NCI-H345 treated with DMSO at 0.1 percent for 48 hours (cell line): Measurements from ENCODE around the gene ANKRD10.
"Not testable (repeated sequence)": the region's sequence is repeated elsewhere in the genome, so short reads cannot be mapped to it uniquely, and the experiment has no call there.

Experiments used
- DNase-seq: peaks from one replicate; lab custom pipeline; 2025; ENCODE audit not compliant: unreplicated experiment; lab: John Stamatoyannopoulos, UW

The ANKRD10 gene

GRCh38 chr13:110867380-110867779 lies 47.5 kb downstream of the ANKRD10 start:
- no peak for DNase-seq

- no peak for DNase-seq
These were observed 48.2 kb downstream of the ANKRD10 start for GRCh38 chr13:110866491-110867170.

DNA sequence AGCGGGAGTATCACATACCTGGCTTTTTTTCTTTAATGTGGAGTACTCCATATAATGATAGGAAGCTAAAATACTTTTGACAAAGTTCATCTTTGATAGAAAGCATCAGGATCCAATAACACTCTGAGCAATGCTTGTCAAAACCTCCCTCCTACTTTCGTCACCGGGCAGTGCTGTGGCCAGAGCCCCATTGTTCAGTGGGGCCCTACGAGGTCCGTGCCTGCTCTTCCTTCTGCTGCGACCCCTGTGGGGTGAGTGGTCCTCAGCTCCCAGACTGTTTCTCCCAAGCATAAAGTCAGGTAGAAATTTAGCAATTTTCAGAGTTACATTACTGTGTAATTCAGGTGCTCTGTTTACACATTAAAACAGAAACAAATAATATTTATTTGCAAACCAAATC lies 51.2 kb downstream of the ANKRD10 start:
- DNase-seq, result no peak

GRCh38 chr13:110860983-110861382 lies 53.9 kb downstream of the ANKRD10 start:
- no peak for DNase-seq

DNA sequence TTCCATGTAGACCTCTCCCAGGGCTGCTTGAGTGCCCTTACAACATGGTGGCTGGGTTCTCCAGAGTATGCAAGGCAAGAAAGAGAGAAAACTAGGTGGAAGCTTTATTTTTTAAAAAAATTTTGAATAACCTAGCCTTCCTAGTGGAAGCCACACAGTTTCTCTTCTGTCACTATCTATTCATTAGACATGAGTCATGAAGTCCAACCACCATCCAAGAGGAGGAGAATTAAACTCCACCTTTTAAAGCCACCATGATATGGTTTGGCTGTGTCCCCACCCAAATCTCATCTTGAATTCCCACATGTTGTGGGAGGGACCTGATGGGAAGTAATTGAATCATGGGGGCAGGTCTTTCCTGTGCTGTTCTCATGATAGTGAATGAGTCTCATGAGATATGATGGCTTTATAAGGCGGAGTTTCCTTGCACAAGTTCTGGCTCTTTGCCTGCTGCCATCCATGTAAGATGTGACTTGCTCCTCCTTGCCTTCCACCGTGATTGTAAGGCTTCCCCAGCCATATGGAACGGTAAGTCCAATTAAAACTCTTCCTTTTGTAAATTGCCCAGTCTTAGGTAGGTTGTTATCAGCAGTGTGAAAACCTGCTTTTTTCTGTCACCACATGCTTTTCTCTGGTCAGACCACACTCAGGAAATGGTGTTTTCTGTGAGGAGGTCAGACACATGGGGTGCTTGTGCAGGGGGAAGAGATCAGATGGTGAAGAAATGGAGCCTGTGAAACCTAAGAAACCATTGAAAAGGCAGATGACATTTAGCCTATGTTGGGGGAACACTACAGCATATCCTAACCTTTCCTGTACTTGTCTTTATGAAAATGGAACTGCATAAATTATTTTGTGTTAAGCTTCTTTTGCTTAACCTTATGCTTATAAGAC lies 57.7 kb downstream of the ANKRD10 start:
- no peak for DNase-seq

DNA sequence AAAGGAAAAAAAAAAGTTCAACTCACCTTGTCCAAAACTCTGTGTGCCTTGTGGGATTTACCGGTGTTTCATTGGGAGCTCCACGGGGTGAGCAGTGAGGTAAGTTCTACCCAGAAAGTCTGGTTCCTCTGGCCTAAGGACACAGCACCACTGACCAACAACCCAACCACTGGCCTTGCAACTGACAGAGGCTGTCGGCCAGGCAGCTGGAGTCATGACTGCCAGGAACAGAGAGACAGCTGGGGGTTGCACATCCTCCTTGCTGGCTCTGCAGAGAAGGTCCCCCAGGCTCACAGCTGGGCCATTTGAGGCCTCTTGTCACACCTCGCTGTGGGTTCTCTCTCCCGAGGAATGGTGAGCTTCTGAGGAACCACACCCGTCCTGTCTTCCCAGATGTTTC lies 59.5 kb downstream of the ANKRD10 start:
- DNase-seq, result no peak

DNA sequence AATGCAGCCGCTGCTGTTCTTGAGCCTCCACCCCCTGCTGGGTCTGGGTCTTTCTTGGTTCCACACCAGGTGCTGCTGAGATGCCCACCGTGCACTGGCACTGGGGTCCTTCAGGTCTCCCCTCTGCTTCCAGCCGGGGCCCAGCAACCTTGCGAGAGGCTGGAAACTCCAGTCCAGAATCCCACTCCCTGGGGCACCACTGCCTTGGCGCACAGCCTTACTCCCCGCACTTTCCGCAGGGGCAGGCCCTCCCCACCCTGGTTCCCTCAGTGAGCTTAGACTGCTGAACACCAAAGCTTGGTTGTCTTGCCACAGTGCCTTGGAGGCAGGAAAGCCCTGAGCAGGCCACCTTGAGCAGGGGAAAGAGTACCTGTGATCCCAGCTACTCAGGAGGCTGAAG lies 60.0 kb downstream of the ANKRD10 start:
- no peak for DNase-seq

DNA sequence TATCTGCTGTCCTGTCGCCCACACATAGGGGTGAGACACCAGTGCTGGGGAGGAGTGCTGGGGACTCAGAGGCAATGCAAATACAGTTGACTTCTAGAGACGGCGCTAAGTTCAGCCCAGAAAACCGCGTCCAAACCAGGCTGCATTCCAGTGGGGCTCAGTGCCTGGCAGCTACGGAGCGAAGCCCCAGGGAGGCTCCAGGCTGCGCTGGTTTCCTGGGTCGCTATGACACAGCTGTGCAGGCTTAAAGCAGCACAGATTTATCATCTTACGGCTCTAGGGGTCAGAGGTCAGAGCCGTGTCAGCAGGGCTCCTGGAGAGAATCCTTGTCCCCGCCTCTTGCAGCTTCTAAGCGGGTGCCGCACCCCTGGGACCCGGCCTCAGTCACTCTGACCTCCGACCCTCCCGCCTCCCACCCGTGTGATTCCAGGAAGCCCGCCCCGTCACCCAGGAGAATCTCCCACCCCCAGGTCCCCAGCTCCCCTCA lies 61.6 kb downstream of the ANKRD10 start:
- no peak for DNase-seq

DNA sequence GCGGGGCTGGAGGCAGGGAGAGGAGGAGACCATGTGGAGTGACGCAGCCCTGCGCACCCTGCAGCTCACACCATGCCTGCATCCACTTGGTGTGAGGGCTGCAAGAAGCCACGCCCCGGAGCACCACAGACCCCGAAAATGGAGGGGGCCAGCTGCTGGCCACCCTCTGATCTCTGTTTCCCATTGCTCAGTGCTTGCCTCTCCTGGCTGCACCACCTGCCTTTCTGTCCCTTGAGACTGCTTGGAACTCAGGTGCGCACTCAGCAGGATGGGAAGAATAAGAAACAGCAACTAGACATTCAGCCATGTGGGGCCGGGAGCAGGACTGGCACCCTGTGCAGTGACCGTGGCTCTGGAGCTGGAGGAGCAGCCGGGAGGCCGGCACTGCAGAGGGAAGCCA lies 64.0 kb downstream of the ANKRD10 start:
- no peak for DNase-seq

- no peak for DNase-seq
These were observed 64.9 kb downstream of the ANKRD10 start for GRCh38 chr13:110850006-110850405.

DNA sequence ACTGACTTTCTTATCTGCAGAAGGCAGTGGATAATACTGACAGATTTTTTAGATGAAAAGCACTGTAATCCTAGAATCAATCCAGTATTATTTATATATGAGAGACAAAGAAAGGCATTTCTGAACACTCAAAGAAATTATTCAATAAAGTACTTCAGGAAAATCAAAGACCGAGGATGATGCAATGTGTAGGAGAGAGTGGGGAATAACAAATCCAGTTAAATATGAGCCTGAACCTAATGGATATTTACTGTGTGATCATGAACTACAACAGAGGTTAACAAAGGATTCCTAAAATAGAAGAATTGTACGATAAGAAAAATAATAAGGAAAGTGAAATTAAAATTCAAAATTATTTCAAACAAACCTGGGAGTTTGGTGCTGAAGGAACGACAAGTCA lies 69.3 kb downstream of the ANKRD10 start:
- DNase-seq, result no peak

- no peak for DNase-seq
These were observed 73.0 kb downstream of the ANKRD10 start for GRCh38 chr13:110841846-110842245.

GRCh38 chr13:110841406-110841805 lies 73.5 kb downstream of the ANKRD10 start:
- no peak for DNase-seq

DNA sequence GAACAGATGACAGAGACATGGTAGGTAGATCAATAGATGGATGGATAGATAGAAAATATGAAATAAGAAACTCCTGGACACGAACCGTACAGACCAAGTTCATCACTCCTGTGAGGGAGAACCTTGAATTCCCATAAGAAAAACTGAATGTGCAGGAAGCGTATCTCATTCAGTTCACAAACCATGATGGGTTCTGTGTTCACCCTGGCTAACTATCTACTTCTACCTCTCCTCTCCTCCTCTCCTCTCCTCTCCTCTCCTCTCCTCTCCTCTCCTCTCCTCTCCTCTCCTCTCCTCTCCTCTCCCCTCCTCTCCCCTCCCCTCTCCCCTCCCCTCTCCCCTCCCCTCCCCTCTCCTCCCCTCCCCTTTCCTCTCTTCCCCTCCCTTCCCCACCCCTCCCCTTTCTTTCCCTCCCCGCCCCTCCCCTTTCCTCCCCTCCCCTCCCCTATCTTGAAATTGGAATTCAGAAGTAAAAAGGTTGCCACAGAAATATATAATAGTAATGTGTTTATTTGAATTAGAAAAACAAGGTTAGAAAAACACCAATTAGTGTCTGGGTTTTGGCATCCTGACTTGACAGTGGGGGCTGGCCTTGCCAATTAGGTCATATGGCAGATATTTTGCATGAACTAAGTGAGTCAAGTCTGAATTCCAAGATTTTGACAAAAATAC lies 75.9 kb downstream of the ANKRD10 start:
- no peak for DNase-seq

- no peak for DNase-seq
These were observed 76.8 kb downstream of the ANKRD10 start for GRCh38 chr13:110838116-110838515.

DNA sequence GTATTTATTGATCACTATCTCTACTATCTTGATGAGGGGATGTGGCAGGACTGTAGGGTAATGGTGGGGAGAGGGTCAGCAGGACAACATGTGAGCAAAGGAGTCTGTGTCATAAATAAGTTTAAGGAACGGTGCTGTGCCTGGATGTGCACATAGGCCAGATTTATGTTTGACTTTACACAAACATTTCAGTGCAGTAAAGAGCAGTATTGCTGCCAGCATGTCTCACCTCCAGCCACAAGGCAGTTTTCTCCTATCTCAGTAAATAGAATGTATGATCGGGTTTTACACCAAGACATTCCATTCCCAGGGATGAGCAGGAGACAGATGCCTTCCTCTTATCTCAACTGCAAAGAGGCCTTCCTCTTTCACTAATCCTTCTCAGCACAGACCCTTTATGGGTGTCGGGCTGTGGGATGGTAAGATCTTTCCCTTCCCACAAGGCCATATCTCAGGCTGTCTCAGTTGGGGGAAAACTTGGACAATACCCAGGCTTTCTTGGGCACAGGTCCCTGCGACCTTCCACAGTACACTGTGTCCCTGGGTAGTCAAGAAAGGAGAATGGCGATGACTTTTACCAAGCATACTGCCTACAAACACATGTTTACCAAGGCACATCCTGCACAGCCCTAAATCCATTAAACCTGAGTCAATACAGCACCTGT lies 77.3 kb downstream of the ANKRD10 start:
- not testable (repeated sequence) for DNase-seq

GRCh38 chr13:110836605-110836903 lies 78.3 kb downstream of the ANKRD10 start:
- DNase-seq, result no peak

GRCh38 chr13:110835721-110836604 lies 78.9 kb downstream of the ANKRD10 start:
- no peak for DNase-seq

GRCh38 chr13:110834572-110834971 lies 80.3 kb downstream of the ANKRD10 start:
- DNase-seq, result no peak

DNA sequence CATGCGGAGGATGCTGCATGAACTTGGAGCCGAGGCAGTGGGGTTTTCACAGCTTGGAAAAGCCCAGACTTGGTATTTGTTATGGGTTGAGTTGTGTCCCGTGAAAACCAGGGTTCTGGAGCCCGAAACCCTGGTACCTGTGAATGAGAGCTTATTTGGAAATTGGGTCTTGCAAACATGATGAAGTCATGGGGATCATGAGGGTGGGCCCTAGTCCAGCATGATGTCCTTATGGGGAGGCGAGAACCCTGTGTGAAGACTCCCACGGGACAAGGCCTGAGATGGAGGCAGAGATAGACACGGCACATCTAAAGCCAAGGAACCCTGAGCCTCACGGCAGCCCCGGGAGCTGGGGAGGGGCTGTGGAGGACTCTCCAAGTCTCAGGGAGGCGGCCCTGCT lies 82.3 kb downstream of the ANKRD10 start:
- no peak for DNase-seq

DNA sequence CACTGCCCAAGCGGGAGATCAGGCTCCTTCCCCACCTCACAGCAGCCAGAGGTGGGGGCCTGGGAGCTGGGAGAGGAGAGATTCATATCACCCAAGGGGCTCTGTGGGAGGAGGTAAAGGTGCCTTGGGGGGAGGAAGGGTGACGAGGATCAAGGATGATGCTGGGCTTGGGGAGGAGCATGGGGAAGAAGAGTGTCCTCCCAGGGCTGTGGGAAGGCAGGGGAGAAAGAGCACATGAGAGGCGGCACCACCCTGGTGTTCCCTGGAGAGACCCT lies 82.7 kb downstream of the ANKRD10 start:
- no peak for DNase-seq
